Kidney epithelial cell (primary cell): ENCODE measurements around the gene MRS2. TPM values are rescaled to one million over a fixed set of nuclear protein-coding genes. Genes with fewer than 3 reads are reported as not detected.

Experiments
- DNase-seq: peaks from one replicate; pipeline ENCODE4 v3.0.0-alpha.2; 2010; ENCODE audit warnings: low read depth
- H3K27me3 ChIP-seq: 2 replicates; pipeline ENCODE4 v1.6.0; 2011; ENCODE audit warnings: low read length; ENCODE audit not compliant: control insufficient read depth, insufficient read depth
- H3K36me3 ChIP-seq: 2 replicates; pipeline ENCODE4 v1.5.1; 2011; ENCODE audit warnings: low read length; ENCODE audit not compliant: control insufficient read depth, insufficient read depth
- H3K4me3 ChIP-seq: 2 replicates; pipeline ENCODE4 v1.5.1; 2011; ENCODE audit warnings: low read depth, mild to moderate bottlenecking, control low read depth, low read length
- total RNA-seq: library from RNA; depleted of rRNA; stranded (reverse); fragments of >200 nt; gene quantifications from 2 replicates; pipeline ENCODE4 v1.2.3, GENCODE V29; 2015
- TF ChIP-seq, protein P1 (sequence below): IDR thresholded peaks from 2 replicates; pipeline ENCODE4 v1.5.1; 2011; ENCODE audit warnings: mild to moderate bottlenecking, moderate library complexity, low read length, control low read depth, inconsistent platforms; ENCODE audit not compliant: insufficient read depth, poor library complexity, severe bottlenecking

The MRS2 gene
- total RNA-seq, 1 donor from 2014 or later = 26.1 TPM

DNA sequence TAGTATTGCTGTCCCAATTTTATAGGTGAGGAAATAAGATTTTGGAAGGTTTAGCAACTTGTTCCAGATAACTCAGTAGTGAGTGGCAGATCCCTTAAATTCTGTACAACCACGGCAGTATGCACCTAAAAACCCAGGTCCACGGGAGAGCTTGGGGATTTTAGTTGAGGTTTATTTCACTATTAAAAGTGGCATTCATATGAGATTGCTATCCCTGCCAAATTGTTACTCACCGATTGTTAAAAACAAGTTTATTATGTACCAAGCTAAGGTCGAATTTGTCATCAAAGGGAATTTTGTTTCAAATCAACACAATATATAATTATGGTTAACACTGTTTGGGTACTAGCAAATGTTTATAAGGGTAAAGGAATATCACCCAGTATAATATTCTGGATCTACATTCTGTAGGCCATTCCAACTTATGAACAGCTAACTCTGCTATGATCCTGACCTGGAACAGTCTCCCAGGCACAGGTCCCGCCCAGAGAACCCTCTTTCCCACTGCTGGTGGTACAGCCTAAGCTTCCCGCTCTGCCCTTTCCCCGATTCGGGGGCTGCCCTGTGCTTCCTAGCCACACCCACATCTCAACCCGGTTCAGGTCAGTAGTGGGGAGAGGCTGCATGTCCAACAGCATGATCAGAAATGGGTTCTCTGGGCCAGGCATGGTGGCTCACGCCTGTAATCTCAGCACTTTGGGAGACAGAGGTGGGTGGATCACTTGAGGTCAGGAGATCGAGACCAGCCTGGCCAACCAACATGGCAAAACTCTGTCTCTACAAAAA, 61.7 kb downstream of the MRS2 start:
- Histone ChIP-seq H3K36me3 (no peaks in the 10 kb centered on the region), H3K4me3 (no peak overlapping the region), H3K27me3 (no peaks in the 10 kb centered on the region)
- TF ChIP-seq, protein P1, sequence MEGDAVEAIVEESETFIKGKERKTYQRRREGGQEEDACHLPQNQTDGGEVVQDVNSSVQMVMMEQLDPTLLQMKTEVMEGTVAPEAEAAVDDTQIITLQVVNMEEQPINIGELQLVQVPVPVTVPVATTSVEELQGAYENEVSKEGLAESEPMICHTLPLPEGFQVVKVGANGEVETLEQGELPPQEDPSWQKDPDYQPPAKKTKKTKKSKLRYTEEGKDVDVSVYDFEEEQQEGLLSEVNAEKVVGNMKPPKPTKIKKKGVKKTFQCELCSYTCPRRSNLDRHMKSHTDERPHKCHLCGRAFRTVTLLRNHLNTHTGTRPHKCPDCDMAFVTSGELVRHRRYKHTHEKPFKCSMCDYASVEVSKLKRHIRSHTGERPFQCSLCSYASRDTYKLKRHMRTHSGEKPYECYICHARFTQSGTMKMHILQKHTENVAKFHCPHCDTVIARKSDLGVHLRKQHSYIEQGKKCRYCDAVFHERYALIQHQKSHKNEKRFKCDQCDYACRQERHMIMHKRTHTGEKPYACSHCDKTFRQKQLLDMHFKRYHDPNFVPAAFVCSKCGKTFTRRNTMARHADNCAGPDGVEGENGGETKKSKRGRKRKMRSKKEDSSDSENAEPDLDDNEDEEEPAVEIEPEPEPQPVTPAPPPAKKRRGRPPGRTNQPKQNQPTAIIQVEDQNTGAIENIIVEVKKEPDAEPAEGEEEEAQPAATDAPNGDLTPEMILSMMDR = no peak
- no peak for DNase-seq

DNA sequence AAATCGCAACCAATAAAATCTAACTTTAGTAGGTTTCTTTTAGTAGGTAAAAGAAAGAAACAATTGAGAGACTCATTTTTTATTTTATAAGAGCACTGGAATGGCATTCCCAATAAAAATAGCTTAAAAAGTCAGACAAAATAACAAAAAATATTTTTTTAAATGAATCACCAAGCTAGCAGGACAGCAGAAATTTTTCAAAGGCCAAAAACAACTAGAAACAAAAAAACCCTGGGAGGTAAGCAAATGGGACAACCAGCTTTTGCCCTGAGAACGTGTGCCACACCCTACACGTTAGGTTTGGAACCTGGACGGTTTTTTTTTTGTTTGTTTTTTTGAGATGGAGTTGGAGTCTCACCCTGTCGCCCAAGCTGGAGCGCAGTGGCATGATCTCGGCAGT, 67.1 kb downstream of the MRS2 start:
- no peak overlapping the region for H3K4me3 ChIP-seq
- no peak for DNase-seq
- TF ChIP-seq, protein P1 = no peak
- H3K27me3 ChIP-seq = no peaks in the 10 kb centered on the region
- H3K36me3 ChIP-seq = no peaks in the 10 kb centered on the region

DNA sequence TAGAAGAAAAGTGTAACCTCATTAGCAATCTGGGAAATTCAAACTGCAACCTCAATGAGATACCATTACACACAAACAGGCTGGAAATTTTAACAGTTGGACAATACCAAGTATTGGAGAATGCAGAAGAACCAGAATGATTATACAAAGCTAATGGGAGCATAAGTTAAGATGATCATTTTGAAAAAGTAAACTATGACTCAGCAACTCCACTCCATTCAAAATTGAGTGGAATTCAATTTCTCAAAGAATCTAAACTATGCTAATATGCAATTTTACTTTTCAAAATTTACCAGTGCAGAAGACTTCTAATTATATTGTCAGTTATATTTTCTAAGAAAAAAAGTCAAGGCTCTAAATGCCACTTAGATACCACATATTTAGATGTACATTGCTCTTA, 69.4 kb downstream of the MRS2 start:
- no peaks in the 10 kb centered on the region for H3K27me3 ChIP-seq
- DNase-seq = no peak
- TF ChIP-seq, protein P1 = no peak
- H3K4me3 ChIP-seq = no peak overlapping the region
- no peaks in the 10 kb centered on the region for H3K36me3 ChIP-seq

Other genes with a start within 250 kb of the MRS2 start
- 37.1 and 43.9 TPM in 2 replicates for gene DCDC2, start 44.9 kb upstream of the MRS2 start, total RNA-seq
- gene GPLD1, start 86.6 kb downstream of the MRS2 start, total RNA-seq = 1.8 and 3.0 TPM in 2 replicates
- gene ALDH5A1, start 92.0 kb downstream of the MRS2 start, total RNA-seq = 7.7 and 8.4 TPM in 2 replicates
- 0.07 TPM in 1 of 2 replicates, not detected in the other for gene KIAA0319, start 243.3 kb downstream of the MRS2 start, total RNA-seq